ENCODE results near the gene RASGRF2. TPM values are rescaled to one million over a fixed set of nuclear protein-coding genes. Genes with fewer than 3 reads are reported as not detected.
"Not testable (repeated sequence)": the region's sequence is repeated elsewhere in the genome, so short reads cannot be mapped to it uniquely, and the experiment has no call there.

RASGRF2 gene
- total RNA-seq, 1 donor from 2014 or later = not detected

- DNase-seq (ENCODE audit: low read depth) = no peak
These were observed 273.0 kb downstream of the RASGRF2 start, which contains the start of gene CKMT2 for GRCh38 chr5:81233080-81233634. CKMT2 (plus strand) TSS chr5:81233322; CDS start chr5:81251133, 17,811 bp downstream.

GRCh38 chr5:81234299-81234698 lies 274.1 kb downstream of the RASGRF2 start:
- DNase-seq (ENCODE audit: low read depth) = no peak

- no peak for DNase-seq (ENCODE audit: low read depth)
These were observed 274.6 kb downstream of the RASGRF2 start for GRCh38 chr5:81234801-81235200.

- DNase-seq (ENCODE audit: low read depth) = peak; percentile 12
These were observed 275.3 kb downstream of the RASGRF2 start for GRCh38 chr5:81235287-81236072.

- DNase-seq (ENCODE audit: low read depth) = no peak
These were observed 278.3 kb downstream of the RASGRF2 start for GRCh38 chr5:81238460-81238859.

- no peak for DNase-seq (ENCODE audit: low read depth)
These were observed 279.4 kb downstream of the RASGRF2 start for GRCh38 chr5:81239613-81240012.

- no peak for DNase-seq (ENCODE audit: low read depth)
These were observed 280.8 kb downstream of the RASGRF2 start for GRCh38 chr5:81241001-81241400.

- DNase-seq (ENCODE audit: low read depth) = no peak
These were observed 281.9 kb downstream of the RASGRF2 start for GRCh38 chr5:81241961-81242648.

GRCh38 chr5:81242906-81243436 lies 282.8 kb downstream of the RASGRF2 start:
- DNase-seq (ENCODE audit: low read depth) = no peak

GRCh38 chr5:81244451-81244850 lies 284.3 kb downstream of the RASGRF2 start:
- DNase-seq (ENCODE audit: low read depth) = no peak

- no peak for DNase-seq (ENCODE audit: low read depth)
These were observed 285.7 kb downstream of the RASGRF2 start for GRCh38 chr5:81245871-81246235.

GRCh38 chr5:81246697-81247096 lies 286.5 kb downstream of the RASGRF2 start:
- DNase-seq (ENCODE audit: low read depth) = no peak

GRCh38 chr5:81247441-81247972 lies 287.3 kb downstream of the RASGRF2 start:
- peak; percentile 56 for DNase-seq (ENCODE audit: low read depth)

- DNase-seq (ENCODE audit: low read depth) = no peak
These were observed 289.1 kb downstream of the RASGRF2 start for GRCh38 chr5:81249240-81249639.

- no peak for DNase-seq (ENCODE audit: low read depth)
These were observed 289.8 kb downstream of the RASGRF2 start for GRCh38 chr5:81250004-81250403.

GRCh38 chr5:81251922-81252321 lies 291.8 kb downstream of the RASGRF2 start:
- DNase-seq (ENCODE audit: low read depth) = no peak

- no peak for DNase-seq (ENCODE audit: low read depth)
These were observed 292.7 kb downstream of the RASGRF2 start for GRCh38 chr5:81252904-81253303.

- no peak for DNase-seq (ENCODE audit: low read depth)
These were observed 293.7 kb downstream of the RASGRF2 start for GRCh38 chr5:81253875-81254274.

GRCh38 chr5:81254886-81255559 lies 294.9 kb downstream of the RASGRF2 start:
- no peak for DNase-seq (ENCODE audit: low read depth)

- no peak for DNase-seq (ENCODE audit: low read depth)
These were observed 296.6 kb downstream of the RASGRF2 start for GRCh38 chr5:81256766-81257165.

GRCh38 chr5:81262796-81263195 lies 302.6 kb downstream of the RASGRF2 start:
- not testable (repeated sequence) for DNase-seq (ENCODE audit: low read depth)
